ENCODE data around the gene TMEM169.
A peak's percentile ranks its signal among the peaks of the same experiment; 100 is the strongest.

TMEM169 gene

DNA sequence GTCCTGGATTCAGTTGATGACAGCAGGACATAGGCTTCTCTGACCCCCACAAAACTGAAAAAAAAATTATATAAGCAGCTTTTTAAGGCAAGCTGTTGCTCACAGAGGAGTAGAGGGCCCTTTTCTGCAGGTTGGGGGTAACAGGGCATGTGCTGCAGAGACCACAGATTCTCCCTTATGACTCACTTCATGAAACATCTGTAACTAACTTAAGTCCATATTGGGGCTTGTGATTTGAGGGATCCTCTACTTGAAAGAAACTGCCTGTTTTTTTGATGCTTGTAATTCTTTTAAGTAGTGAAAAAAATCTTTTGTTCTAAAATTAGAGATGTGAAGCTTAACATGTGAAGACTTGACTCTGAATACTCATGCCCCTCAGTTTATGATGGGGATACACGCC is 60.8 kb downstream of the TMEM169 start:
- DNase-seq (ENCODE audit: insufficient read length) (peak; percentile 32), FAIRE-seq (peak; percentile 86)
- TF ChIP-seq POLR2A (IDR thresholded peaks at IDR 0.05; ENCODE audit: low read depth, low read length) (peak; percentile 41), TAF1 (IDR thresholded peaks at IDR 0.05; ENCODE audit: borderline replicate concordance, low read depth, low read length) (no peak)

GRCh38 chr2:216144372-216144771 is 62.7 kb downstream of the TMEM169 start:
- TF ChIP-seq TAF1 (IDR thresholded peaks at IDR 0.05; ENCODE audit: borderline replicate concordance, low read depth, low read length), result no peak
- no peak for TF ChIP-seq POLR2A (IDR thresholded peaks at IDR 0.05; ENCODE audit: low read depth, low read length)
- TF ChIP-seq POLR2AphosphoS5 (IDR thresholded peaks at IDR 0.05; ENCODE audit: low read depth, low read length), result no peak
- FAIRE-seq (no peak), DNase-seq (ENCODE audit: insufficient read length) (no peak)

DNA sequence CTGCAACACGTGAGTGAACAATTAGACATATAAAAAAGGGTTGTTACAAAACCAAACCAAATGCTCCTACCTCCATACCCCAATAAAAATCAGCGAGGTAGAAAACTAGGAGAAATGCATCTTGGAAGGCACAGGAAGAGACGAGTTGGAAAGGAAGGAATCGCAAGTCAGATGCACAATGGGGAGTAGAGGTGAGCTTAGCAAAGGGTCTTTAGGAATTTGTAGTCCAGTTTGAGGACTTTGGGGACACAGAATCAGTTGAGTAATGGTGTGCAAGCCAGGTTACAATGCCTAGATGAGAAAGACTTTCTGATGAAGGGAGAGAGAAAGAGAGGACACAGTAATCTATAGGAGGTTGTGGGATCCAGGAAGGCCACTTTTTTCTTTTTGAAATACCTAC is 63.1 kb downstream of the TMEM169 start:
- FAIRE-seq (no peak), DNase-seq (ENCODE audit: insufficient read length) (no peak)
- no peak for TF ChIP-seq TAF1 (IDR thresholded peaks at IDR 0.05; ENCODE audit: borderline replicate concordance, low read depth, low read length)
- TF ChIP-seq POLR2AphosphoS5 (IDR thresholded peaks at IDR 0.05; ENCODE audit: low read depth, low read length), result peak; percentile 62

- FAIRE-seq (no peak), DNase-seq (ENCODE audit: insufficient read length) (no peak)
- TF ChIP-seq POLR2A (IDR thresholded peaks at IDR 0.05; ENCODE audit: low read depth, low read length) (no peak), POLR2AphosphoS5 (IDR thresholded peaks at IDR 0.05; ENCODE audit: low read depth, low read length) (no peak), TAF1 (IDR thresholded peaks at IDR 0.05; ENCODE audit: borderline replicate concordance, low read depth, low read length) (no peak)
Observed at GRCh38 chr2:216146573-216146972, 64.9 kb downstream of the TMEM169 start.

- no peak for DNase-seq (ENCODE audit: insufficient read length)
- TF ChIP-seq TAF1 (IDR thresholded peaks at IDR 0.05; ENCODE audit: borderline replicate concordance, low read depth, low read length) (no peak), POLR2AphosphoS5 (IDR thresholded peaks at IDR 0.05; ENCODE audit: low read depth, low read length) (peak; percentile 54; the same call in 1 of the 2 replicates), POLR2A (IDR thresholded peaks at IDR 0.05; ENCODE audit: low read depth, low read length) (peak; percentile 39)
- FAIRE-seq, result no peak
Observed at GRCh38 chr2:216147172-216148131, 65.7 kb downstream of the TMEM169 start.

DNA sequence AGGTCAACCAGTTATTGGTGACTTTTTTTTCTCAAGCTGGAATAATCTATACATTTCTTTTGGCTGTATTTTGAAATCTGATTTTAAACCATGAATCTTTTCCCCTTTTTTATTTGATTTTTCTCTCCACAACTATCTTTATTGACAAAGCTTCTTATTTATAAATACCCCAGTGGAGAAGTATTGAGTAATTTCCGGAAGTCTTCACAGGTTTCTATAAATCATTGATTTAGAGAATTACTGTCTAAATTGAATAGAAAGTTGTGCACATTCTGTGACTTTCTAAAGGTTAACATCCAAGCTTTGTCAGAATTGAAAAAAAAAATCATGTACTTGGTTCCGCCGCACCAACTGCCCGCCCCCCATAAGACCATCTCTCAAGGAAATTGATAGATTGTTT is 67.3 kb downstream of the TMEM169 start:
- DNase-seq (ENCODE audit: insufficient read length) (no peak), FAIRE-seq (no peak)
- TF ChIP-seq POLR2A (IDR thresholded peaks at IDR 0.05; ENCODE audit: low read depth, low read length) (no peak), TAF1 (IDR thresholded peaks at IDR 0.05; ENCODE audit: borderline replicate concordance, low read depth, low read length) (no peak), POLR2AphosphoS5 (IDR thresholded peaks at IDR 0.05; ENCODE audit: low read depth, low read length) (no peak)

DNA sequence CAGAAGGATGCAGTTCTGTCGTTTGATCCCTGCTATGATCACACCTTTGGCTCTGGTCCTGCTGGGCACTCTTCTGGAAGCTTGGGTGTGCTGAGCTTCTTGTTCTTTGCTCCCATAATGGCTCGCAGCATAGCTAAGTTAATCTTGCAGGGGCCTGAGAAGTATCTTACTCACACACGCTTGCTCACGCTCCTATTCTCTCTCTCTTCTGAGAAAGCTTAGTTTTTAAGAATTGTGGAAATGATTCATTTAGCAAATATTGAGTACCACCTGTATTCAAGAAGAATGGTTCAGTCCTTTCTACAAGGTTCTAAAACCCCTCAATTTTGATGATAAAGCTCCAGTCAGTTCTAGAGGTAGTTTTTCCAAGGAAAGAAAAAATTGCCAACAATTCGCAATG is 68.0 kb downstream of the TMEM169 start:
- no peak for TF ChIP-seq POLR2AphosphoS5 (IDR thresholded peaks at IDR 0.05; ENCODE audit: low read depth, low read length)
- no peak for TF ChIP-seq TAF1 (IDR thresholded peaks at IDR 0.05; ENCODE audit: borderline replicate concordance, low read depth, low read length)
- no peak for TF ChIP-seq POLR2A (IDR thresholded peaks at IDR 0.05; ENCODE audit: low read depth, low read length)
- DNase-seq (ENCODE audit: insufficient read length), result no peak
- FAIRE-seq, result no peak

DNA sequence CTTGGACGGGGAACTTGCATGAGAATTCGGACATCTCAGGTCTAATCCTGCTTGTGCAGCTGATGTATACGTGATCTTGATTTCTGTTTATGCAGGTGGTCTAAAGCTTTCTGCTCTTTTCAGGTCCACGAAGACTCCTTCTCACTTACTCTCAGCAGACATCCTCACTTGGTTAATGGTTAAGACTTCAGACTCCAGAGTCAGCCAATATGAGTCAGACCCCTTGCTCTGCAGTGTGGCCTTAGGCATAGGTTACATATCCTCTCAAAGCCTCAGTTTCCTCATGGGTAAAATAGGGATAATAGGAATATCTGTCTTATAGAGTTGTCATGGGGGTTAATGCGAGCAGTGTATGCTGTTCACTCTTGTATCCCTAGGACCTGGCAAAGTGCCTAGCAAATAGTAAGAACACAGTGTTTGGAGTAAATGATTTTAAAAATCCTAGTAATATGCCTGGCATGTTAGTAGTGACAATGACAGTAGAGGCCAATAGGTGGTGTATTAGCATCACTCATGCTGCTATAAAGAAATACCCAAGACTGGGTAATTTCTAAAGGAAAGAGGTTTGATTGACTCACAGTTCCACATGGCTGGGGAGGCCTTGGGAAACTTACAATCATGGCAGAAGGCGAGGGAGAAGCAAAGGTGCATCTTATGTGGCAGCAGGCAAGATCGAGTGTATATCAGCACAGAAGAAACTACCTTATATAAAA is 69.8 kb downstream of the TMEM169 start:
- DNase-seq (ENCODE audit: insufficient read length) (no peak), FAIRE-seq (no peak)
- no peak for TF ChIP-seq POLR2A (IDR thresholded peaks at IDR 0.05; ENCODE audit: low read depth, low read length)
- TF ChIP-seq POLR2AphosphoS5 (IDR thresholded peaks at IDR 0.05; ENCODE audit: low read depth, low read length), result no peak
- TF ChIP-seq TAF1 (IDR thresholded peaks at IDR 0.05; ENCODE audit: borderline replicate concordance, low read depth, low read length), result no peak
